ENCODE results near the gene DPEP1.

DNA sequence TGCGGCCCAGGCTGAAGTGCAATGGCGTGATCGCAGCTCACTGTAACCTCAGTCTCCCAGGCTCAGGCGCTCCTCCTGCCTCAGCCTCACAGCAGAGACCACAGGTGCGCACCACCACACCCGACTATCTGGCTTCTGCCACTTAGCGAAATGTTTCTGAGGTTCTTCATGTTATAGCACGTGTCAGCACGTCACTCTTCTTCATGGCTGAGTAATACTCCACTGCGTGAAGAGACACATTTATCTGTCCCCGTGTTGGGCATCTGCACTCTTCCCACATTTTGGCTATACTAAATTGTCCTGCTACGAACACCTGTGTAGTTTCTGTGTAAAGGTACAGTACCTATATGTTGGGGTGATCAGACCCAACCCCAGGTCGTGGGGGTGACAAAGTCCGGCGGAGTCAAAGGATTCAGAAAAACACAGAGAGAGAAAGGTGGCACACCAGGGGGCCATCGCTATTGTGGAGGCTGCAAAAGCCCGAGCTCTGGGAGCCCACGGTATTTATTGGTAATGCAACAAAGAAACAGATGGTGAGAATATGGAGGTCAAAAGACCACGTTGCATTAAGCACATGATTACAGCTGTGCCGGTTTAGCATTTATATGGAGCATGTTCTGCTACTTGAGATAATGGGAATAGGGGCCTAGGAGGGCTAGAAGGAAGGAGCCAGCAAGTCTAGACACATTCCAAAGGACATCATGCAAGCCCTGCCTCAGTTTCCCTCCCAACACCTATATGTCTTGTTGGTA, 851 bp upstream of the DPEP1 start:
- TF ChIP-seq, protein P1, sequence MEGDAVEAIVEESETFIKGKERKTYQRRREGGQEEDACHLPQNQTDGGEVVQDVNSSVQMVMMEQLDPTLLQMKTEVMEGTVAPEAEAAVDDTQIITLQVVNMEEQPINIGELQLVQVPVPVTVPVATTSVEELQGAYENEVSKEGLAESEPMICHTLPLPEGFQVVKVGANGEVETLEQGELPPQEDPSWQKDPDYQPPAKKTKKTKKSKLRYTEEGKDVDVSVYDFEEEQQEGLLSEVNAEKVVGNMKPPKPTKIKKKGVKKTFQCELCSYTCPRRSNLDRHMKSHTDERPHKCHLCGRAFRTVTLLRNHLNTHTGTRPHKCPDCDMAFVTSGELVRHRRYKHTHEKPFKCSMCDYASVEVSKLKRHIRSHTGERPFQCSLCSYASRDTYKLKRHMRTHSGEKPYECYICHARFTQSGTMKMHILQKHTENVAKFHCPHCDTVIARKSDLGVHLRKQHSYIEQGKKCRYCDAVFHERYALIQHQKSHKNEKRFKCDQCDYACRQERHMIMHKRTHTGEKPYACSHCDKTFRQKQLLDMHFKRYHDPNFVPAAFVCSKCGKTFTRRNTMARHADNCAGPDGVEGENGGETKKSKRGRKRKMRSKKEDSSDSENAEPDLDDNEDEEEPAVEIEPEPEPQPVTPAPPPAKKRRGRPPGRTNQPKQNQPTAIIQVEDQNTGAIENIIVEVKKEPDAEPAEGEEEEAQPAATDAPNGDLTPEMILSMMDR (IDR thresholded peaks at IDR 0.05; ENCODE audit: low read depth, low read length, poor library complexity, severe bottlenecking) = no peak
- TF ChIP-seq EZH2phosphoT487 (IDR thresholded peaks at IDR 0.05; ENCODE audit: borderline replicate concordance, low read length) = no peak

All from DOHH2 (cell line).